OCI-M1 (cell line): ENCODE measurements around the gene TBC1D14.
A peak's percentile ranks its signal among the peaks of the same experiment; 100 is the strongest.
"Not testable (repeated sequence)": the region's sequence is repeated elsewhere in the genome, so short reads cannot be mapped to it uniquely, and the experiment has no call there.

Source experiments
- DNase-seq: peaks from one replicate; lab custom pipeline; 2025; lab: John Stamatoyannopoulos, UW

TBC1D14 gene

GRCh38 chr4:7062816-7063215 is 153.2 kb downstream of the TBC1D14 start:
- no peak for DNase-seq

- DNase-seq = no peak
Observed at GRCh38 chr4:7063362-7063761, 153.7 kb downstream of the TBC1D14 start.

DNA sequence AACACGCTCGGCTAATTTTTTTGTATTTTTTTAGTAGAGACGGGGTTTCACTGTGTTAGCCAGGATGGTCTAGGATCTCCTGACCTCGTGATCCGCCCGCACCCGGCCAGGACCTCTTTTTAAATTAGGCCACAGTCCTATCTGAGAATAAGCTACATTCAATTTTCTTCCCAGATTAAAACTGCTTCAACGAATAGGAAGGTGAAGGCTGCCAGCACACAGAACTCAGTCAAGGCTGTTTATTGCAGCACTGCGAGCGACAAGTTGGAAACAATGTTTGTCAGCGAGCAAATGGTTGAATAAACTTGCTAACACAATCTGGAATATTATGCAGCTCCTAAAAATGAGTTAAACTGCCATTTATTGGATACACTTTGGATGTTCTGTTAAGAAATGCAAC is 156.4 kb downstream of the TBC1D14 start:
- DNase-seq = no peak

GRCh38 chr4:7066493-7066892 is 156.9 kb downstream of the TBC1D14 start:
- DNase-seq = no peak

- DNase-seq = no peak
Observed at GRCh38 chr4:7067126-7067451, 157.5 kb downstream of the TBC1D14 start.

- peak; percentile 99 for DNase-seq
Observed at GRCh38 chr4:7067452-7068278, 158.0 kb downstream of the TBC1D14 start, which contains the start of gene GRPEL1. GRPEL1 (minus strand) TSS chr4:7068064; CDS start chr4:7068032, 32 bp downstream.

DNA sequence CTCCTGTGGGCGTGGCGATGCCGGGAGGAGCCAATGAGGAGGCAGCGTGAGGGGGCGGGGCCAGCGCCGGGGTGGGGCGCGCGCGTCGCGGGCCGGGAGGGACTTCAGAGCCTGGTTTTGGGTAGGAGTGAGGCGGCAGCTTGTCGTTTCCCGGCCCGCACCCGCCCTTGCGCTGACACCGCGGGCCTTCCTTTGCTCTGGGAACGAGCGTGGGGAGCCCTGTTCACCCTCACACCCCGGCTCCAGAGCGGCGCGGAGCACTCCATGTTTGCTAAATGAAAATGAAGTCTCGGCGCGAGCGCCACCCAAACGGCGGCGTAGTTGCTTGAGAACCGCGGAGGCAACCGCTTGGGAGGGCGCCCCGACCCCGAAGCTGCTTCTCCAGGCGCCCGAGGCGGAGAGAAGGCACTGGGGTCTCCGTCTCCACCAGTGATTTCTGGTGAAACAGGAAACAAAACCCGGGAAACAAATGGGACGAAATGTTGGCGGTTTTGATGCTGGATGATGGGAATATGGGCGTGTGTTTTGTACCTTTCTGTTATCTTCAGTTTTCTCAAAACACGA is 158.7 kb downstream of the TBC1D14 start:
- no peak for DNase-seq

GRCh38 chr4:7068883-7069282 is 159.3 kb downstream of the TBC1D14 start:
- DNase-seq = no peak

- DNase-seq = peak; percentile 87
Observed at GRCh38 chr4:7070729-7071511, 161.3 kb downstream of the TBC1D14 start.

GRCh38 chr4:7073059-7073458 is 163.4 kb downstream of the TBC1D14 start:
- DNase-seq = no peak

- peak; percentile 70 for DNase-seq
Observed at GRCh38 chr4:7073526-7074390, 164.1 kb downstream of the TBC1D14 start.

DNA sequence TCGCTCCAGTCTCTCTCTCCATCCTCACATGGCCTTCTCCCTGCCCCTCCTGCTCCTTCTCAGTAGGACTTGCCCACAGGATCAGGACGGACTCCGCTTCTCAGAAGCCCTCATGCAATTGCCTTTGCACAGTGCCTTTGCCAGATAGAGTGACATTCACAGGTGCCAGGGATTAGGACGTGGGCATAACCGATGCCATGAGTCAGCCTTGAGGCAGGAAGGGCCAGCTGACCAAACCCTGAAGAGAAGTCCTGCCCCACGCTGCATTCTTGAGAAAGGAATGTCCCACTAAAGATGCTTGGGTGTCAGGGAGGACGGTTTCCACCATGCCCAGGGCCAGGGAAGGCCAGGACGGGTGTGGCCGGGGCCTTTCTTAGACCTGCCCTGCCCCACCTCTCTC is 164.8 kb downstream of the TBC1D14 start:
- DNase-seq = no peak

DNA sequence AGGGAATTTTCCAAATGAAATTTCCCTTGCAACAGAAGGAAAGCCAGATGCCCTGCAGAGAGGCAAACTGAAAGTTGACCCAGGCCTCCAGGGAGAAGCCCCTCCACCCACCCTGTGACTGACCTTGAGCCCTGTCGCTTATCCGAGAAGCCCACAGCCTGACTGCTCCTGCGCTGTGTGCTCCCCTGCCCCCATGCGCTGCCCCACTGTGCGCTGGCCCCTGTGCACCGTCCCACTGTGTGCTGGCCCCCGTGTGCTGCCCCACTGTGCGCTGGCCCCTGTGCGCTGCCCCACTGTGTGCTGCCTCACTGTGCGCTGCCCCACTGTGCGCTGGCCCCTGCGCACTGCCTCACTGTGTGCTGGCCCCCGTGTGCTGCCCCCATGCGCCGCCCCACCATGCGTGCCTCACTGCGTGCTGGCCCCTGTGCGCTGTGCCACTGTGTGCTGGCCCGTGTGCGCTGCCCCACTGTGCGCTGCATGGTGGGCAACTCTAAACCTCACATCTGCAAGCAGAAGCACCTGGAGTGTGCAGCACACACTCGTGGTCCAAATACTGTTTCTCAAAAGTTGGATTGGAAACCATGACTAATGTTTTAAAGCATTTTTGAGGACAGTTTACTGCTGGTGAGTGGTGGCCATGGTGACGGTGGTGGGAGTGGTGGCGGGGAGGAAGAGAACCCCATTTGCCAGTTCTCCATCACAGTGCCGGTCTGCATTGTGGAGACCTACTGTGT is 166.5 kb downstream of the TBC1D14 start:
- no peak for DNase-seq

DNA sequence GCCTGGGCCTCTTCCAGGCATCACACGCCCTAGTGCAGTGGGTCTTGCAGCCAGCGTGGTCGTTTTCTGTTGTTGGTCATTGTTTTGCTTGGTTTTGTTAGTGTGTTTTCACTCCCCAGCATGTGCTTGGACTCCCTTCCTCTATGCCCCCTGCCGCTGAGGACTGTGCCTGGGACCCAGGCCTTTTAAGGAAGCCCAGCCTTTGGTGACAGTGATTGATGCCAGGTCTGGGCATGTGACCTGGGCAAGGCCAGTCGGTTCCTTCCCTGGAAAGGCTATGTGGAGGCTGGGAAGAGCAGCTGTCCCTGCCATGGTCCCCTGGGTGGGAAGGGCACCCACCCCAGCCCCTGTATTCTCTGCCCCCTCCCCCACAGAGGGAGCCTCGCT is 167.1 kb downstream of the TBC1D14 start:
- no peak for DNase-seq

DNA sequence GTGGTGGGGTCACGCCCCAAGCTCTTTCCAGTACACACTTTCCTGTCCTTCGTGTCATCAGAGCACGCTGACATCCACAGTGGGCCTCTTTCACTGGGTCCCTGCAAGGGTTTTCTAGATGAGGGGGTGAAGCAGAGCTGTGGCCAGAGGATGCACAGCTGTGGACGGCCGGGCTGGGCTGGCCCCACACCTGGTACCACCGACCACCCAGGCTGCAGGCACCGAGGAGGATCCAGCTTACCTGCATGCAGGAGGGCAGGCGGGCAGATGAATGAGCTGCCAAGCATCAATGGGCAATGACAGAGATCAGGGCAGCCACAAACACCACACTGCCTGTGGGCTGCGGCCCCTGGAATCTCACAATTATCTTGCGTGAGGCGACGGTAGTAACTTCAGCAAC is 167.7 kb downstream of the TBC1D14 start:
- no peak for DNase-seq

DNA sequence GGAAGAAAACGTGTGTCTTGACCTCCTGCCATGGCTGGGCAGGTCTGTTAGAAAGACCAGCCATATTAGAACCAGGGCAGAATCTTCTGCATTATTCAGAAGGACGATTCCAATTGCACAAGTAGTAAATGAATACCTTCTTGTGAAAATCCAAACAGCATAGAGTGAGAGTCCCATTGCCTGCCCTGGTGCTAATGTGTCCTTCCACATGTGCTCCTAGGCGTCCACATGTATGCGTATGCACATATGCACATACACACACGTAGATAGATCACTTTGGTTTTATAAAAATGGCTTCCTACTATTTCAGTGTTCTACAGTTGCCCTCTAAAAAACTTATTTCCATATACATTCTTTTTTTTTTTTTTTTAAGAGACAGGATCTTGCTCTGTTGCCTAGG is 168.4 kb downstream of the TBC1D14 start:
- DNase-seq = no peak

GRCh38 chr4:7079483-7079882 is 169.9 kb downstream of the TBC1D14 start:
- not testable (repeated sequence) for DNase-seq

DNA sequence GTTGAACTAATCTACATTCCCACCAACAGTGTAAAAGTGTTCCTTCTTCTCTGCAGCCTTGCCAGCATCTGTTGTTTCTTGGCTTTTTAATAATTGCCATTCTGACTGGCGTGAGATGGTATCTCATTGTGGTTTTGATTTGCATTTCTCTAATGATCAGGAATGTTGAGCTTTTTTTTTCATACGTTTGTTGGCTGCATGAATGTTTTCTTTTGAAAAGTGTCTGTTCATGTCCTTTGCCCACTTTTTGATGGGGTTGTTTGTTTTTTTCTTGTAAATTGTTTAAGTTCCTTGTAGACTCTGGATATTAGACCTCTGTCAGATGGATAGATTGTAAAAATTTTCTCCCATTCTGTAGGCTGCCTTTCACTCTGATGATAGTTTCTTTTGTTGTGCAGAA is 170.3 kb downstream of the TBC1D14 start:
- DNase-seq = not testable (repeated sequence)
